GM23338 (cell line): ENCODE data around the gene SLC35B1. TPM values are rescaled to one million over a fixed set of nuclear protein-coding genes. Genes with fewer than 3 reads are reported as not detected.

ENCODE experiments used
- ATAC-seq: fragments of 200-7000 bp; cut with Tn5 transposase; 3 replicates; pipeline ENCODE4 v1.9.1; 2020
- DNase-seq: peaks from one replicate; pipeline ENCODE4 v3.0.0-alpha.2; 2015; ENCODE audit warnings: low spot score
- H2AFZ ChIP-seq: fragments of 200-600 bp; sonication (generic); 2 replicates; pipeline ENCODE4 v1.8.0; 2016; ENCODE audit warnings: antibody characterized with exemption, mild to moderate bottlenecking, moderate library complexity
- H3F3A ChIP-seq: fragments of 200-600 bp; sonication (generic); replicated peaks from 2 replicates; pipeline ENCODE4 v1.8.0; 2017; ENCODE audit warnings: antibody characterized with exemption, mixed run types, low read depth
- H3K27ac ChIP-seq: fragments of 200-600 bp; sonication (generic); 2 replicates; pipeline ENCODE4 v1.6.1; 2016; ENCODE audit warnings: low read depth
- H3K27me3 ChIP-seq: fragments of 200-600 bp; sonication (generic); 2 replicates; pipeline ENCODE4 v1.8.0; 2016; ENCODE audit warnings: mild to moderate bottlenecking, mixed run types, moderate library complexity; ENCODE audit not compliant: insufficient read depth
- H3K36me3 ChIP-seq: fragments of 200-600 bp; sonication (generic); 2 replicates; pipeline ENCODE4 v1.8.0; 2016; ENCODE audit warnings: mild to moderate bottlenecking; ENCODE audit not compliant: insufficient read depth
- H3K4me1 ChIP-seq: fragments of 200-600 bp; sonication (generic); 2 replicates; pipeline ENCODE4 v1.8.0; 2016; ENCODE audit warnings: mild to moderate bottlenecking, moderate library complexity; ENCODE audit not compliant: insufficient read depth
- H3K4me2 ChIP-seq: fragments of 200-600 bp; sonication (generic); 2 replicates; pipeline ENCODE4 v1.7.1; 2017; ENCODE audit warnings: mixed run types
- H3K4me3 ChIP-seq: fragments of 200-600 bp; sonication (generic); 2 replicates; pipeline ENCODE4 v1.6.1; 2016; ENCODE audit warnings: mixed run types
- H3K79me2 ChIP-seq: fragments of 200-600 bp; sonication (generic); replicated peaks from 2 replicates; pipeline ENCODE4 v1.8.0; 2017; ENCODE audit warnings: mild to moderate bottlenecking; ENCODE audit not compliant: insufficient read depth
- H3K9me2 ChIP-seq: fragments of 200-600 bp; sonication (generic); 2 replicates; pipeline ENCODE4 v1.8.0; 2017; ENCODE audit not compliant: insufficient read depth
- H4K20me1 ChIP-seq: fragments of 200-600 bp; sonication (generic); replicated peaks from 2 replicates; pipeline ENCODE4 v1.8.0; 2017; ENCODE audit warnings: mild to moderate bottlenecking; ENCODE audit not compliant: insufficient read depth
- H3K27ac Mint-ChIP-seq: 2 replicates; pipeline ENCODE4 v1.8.0; 2020; ENCODE audit warnings: inconsistent platforms, mild to moderate bottlenecking, moderate library complexity, mixed read lengths
- H3K27me3 Mint-ChIP-seq: 3 replicates; pipeline ENCODE4 v1.8.0; 2022; ENCODE audit warnings: low read depth, mild to moderate bottlenecking, moderate library complexity, mixed read lengths, inconsistent platforms; ENCODE audit not compliant: insufficient read depth, poor library complexity
- H3K36me3 Mint-ChIP-seq: 3 replicates; pipeline ENCODE4 v1.8.0; 2021; ENCODE audit warnings: low read depth, mild to moderate bottlenecking, inconsistent platforms, moderate library complexity, mixed read lengths
- H3K4me1 Mint-ChIP-seq: 3 replicates; pipeline ENCODE4 v1.8.0; 2020; ENCODE audit warnings: mild to moderate bottlenecking, inconsistent platforms, mixed read lengths
- H3K4me3 Mint-ChIP-seq: 3 replicates; pipeline ENCODE4 v1.8.0; 2021; ENCODE audit warnings: moderate library complexity, mild to moderate bottlenecking, inconsistent platforms, mixed read lengths
- H3K9me3 Mint-ChIP-seq: 3 replicates; pipeline ENCODE4 v1.8.0; 2020; ENCODE audit warnings: moderate library complexity, mild to moderate bottlenecking, inconsistent platforms, mixed read lengths
- CREB1 ChIP-seq: fragments of 250-450 bp; sonication (Bioruptor Pico); IDR thresholded peaks from 2 replicates; pipeline ENCODE4 v1.5.0; 2020; ENCODE audit warnings: low read depth, mild to moderate bottlenecking, moderate library complexity
- CTCF ChIP-seq, 2 experiments: fragments of 200-600 bp in 1 of 2; sonication (generic) in 1 of 2; conservative IDR thresholded peaks; 2 replicates each; pipeline versions ENCODE4 v1.5.1 to v1.6.1; 2016 to 2017; ENCODE audit warnings: antibody characterized with exemption in 2 of 2, low read depth in 2 of 2, mild to moderate bottlenecking in 2 of 2, moderate library complexity in 1 of 2
- ETS1 ChIP-seq: IDR thresholded peaks from 2 replicates; pipeline ENCODE4 v1.6.1; 2016; ENCODE audit warnings: antibody characterized with exemption
- EZH2 ChIP-seq: fragments of 200-600 bp; sonication (generic); IDR thresholded peaks from one replicate; pipeline ENCODE4 v1.8.0; 2017; ENCODE audit warnings: antibody characterized with exemption, mild to moderate bottlenecking, low read depth; ENCODE audit not compliant: unreplicated experiment
- EZH2phosphoT487 ChIP-seq: fragments of 200-600 bp; sonication (generic); IDR thresholded peaks from one replicate; pipeline ENCODE4 v1.8.1; 2018; ENCODE audit warnings: antibody characterized with exemption; ENCODE audit not compliant: unreplicated experiment
- JUNB ChIP-seq: IDR thresholded peaks from one replicate; pipeline ENCODE4 v1.6.1; 2016; ENCODE audit warnings: antibody characterized with exemption; ENCODE audit not compliant: unreplicated experiment
- NANOG ChIP-seq: IDR thresholded peaks from 2 replicates; pipeline ENCODE4 v1.6.1; 2016; ENCODE audit warnings: antibody characterized with exemption, borderline replicate concordance
- POLR2AphosphoS5 ChIP-seq: IDR thresholded peaks from 2 replicates; pipeline ENCODE4 v1.6.1; 2016; ENCODE audit warnings: antibody characterized with exemption, low read depth
- STAT1 ChIP-seq: IDR thresholded peaks from one replicate; pipeline ENCODE4 v1.6.1; 2016; ENCODE audit warnings: antibody characterized with exemption; ENCODE audit not compliant: unreplicated experiment
- ZNF114 ChIP-seq: fragments of 250-450 bp; sonication (Bioruptor Pico); IDR thresholded peaks from 2 replicates; pipeline ENCODE4 v1.5.0; 2020; ENCODE audit warnings: mild to moderate bottlenecking, moderate library complexity
- ZNF331 ChIP-seq: fragments of 250-450 bp; sonication (Bioruptor Pico); IDR thresholded peaks from 2 replicates; pipeline ENCODE4 v1.5.0; 2020; ENCODE audit warnings: low read depth, mild to moderate bottlenecking, moderate library complexity
- ZNF462 ChIP-seq: fragments of 250-450 bp; sonication (Bioruptor Pico); IDR thresholded peaks from 2 replicates; pipeline ENCODE4 v1.5.0; 2020; ENCODE audit warnings: mild to moderate bottlenecking, moderate library complexity
- polyA plus RNA-seq: library from polyadenylated mRNA; unstranded; fragments of >200 nt; fragmentation: Nextera tagmentation; extraction: Ambion mirVana; gene quantifications from 2 replicates; pipeline ENCODE4 v1.2.1, GENCODE V29; 2016
- total RNA-seq: library from RNA; depleted of rRNA; stranded (reverse); fragments of >200 nt; shearing (Covaris generic); gene quantifications from 2 replicates; pipeline ENCODE4 v1.2.3, GENCODE V29; 2014

The SLC35B1 gene
- total and polyA plus RNA-seq, 2 experiments from 2014 or later, result 56.7 to 58.9 TPM

- peaks cover 99% of the 10 kb centered on the region for H3K79me2 ChIP-seq
- no peak overlapping the region; the same call in 1 of the 2 replicates for H3K27ac Mint-ChIP-seq
- DNase-seq (no peak), ATAC-seq (no peak)
- no peaks in the 10 kb centered on the region for H3K36me3 ChIP-seq
- peaks cover 69% of the 10 kb centered on the region for H4K20me1 ChIP-seq
- H3K36me3 Mint-ChIP-seq, result peaks cover 11% of the 10 kb centered on the region; the same call in 2 of the 3 replicates
- H3F3A ChIP-seq, result no peaks in the 10 kb centered on the region
- H3K4me1 ChIP-seq, result peaks cover 19% of the 10 kb centered on the region
- no peaks in the 10 kb centered on the region for H3K9me2 ChIP-seq
- H3K9me3 Mint-ChIP-seq, result no peaks in the 10 kb centered on the region; the same call in 2 of the 3 replicates
- H3K4me1 Mint-ChIP-seq, result peaks cover 40% of the 10 kb centered on the region
- H3K27ac ChIP-seq, result no peak overlapping the region
- H3K4me3 Mint-ChIP-seq, result no peak overlapping the region
- no peaks in the 10 kb centered on the region for H3K27me3 Mint-ChIP-seq
- no peak overlapping the region for H2AFZ ChIP-seq
- TF ChIP-seq EZH2 (no peak), JUNB (no peak), POLR2AphosphoS5 (no peak), ZNF114 (CRISPR knock-in tag) (no peak), CREB1 (no peak)
- H3K4me3 ChIP-seq, result no peak overlapping the region
- no peak overlapping the region for H3K4me2 ChIP-seq
- H3K27me3 ChIP-seq, result no peaks in the 10 kb centered on the region
Measured at GRCh38 chr17:49755663-49756283, 48.0 kb upstream of the SLC35B1 start.

- ATAC-seq (no peak), DNase-seq (no peak)
- no peak overlapping the region for H3K4me3 ChIP-seq
- no peak overlapping the region for H2AFZ ChIP-seq
- peaks cover 6% of the 10 kb centered on the region; the same call in 1 of the 2 replicates for H3K4me1 ChIP-seq
- no peak overlapping the region for H3K4me2 ChIP-seq
- peaks cover 53% of the 10 kb centered on the region for H4K20me1 ChIP-seq
- H3K36me3 ChIP-seq, result no peaks in the 10 kb centered on the region
- no peaks in the 10 kb centered on the region for H3F3A ChIP-seq
- no peak overlapping the region for H3K4me3 Mint-ChIP-seq
- H3K4me1 Mint-ChIP-seq, result peaks cover 29% of the 10 kb centered on the region
- H3K9me3 Mint-ChIP-seq, result no peaks in the 10 kb centered on the region; the same call in 2 of the 3 replicates
- no peaks in the 10 kb centered on the region for H3K27me3 Mint-ChIP-seq
- no peak overlapping the region for H3K27ac ChIP-seq
- no peak overlapping the region for H3K27ac Mint-ChIP-seq
- no peaks in the 10 kb centered on the region for H3K9me2 ChIP-seq
- H3K79me2 ChIP-seq, result peaks cover 96% of the 10 kb centered on the region
- no peaks in the 10 kb centered on the region for H3K27me3 ChIP-seq
- H3K36me3 Mint-ChIP-seq, result peaks cover 11% of the 10 kb centered on the region; the same call in 2 of the 3 replicates
- TF ChIP-seq JUNB, result no peak
- no peak for TF ChIP-seq EZH2phosphoT487
- no peak for TF ChIP-seq EZH2
- no peak for TF ChIP-seq ETS1
- no peak for TF ChIP-seq NANOG
- no peak for TF ChIP-seq CTCF (conservative IDR thresholded peaks at IDR 0.05; ENCODE audit: low read depth in 2 of 2)
- TF ChIP-seq ZNF331 (CRISPR knock-in tag), result no peak
- TF ChIP-seq STAT1, result no peak
- no peak for TF ChIP-seq POLR2AphosphoS5
- TF ChIP-seq ZNF114 (CRISPR knock-in tag), result no peak
- TF ChIP-seq CREB1, result no peak
- no peak for TF ChIP-seq ZNF462 (CRISPR knock-in tag)
Measured at GRCh38 chr17:49753959-49754391, 46.2 kb upstream of the SLC35B1 start.
